ENCODE results near the gene USP17L11.
"Not testable (repeated sequence)": the region's sequence is repeated elsewhere in the genome, so short reads cannot be mapped to it uniquely, and the experiment has no call there.

GRCh38 chr4:9165990-9166389 is 49.2 kb upstream of the USP17L11 start:
- TF ChIP-seq POLR2A (IDR thresholded peaks at IDR 0.05; ENCODE audit: extremely low read depth, insufficient read length): not testable (repeated sequence)
- TF ChIP-seq, protein P1, sequence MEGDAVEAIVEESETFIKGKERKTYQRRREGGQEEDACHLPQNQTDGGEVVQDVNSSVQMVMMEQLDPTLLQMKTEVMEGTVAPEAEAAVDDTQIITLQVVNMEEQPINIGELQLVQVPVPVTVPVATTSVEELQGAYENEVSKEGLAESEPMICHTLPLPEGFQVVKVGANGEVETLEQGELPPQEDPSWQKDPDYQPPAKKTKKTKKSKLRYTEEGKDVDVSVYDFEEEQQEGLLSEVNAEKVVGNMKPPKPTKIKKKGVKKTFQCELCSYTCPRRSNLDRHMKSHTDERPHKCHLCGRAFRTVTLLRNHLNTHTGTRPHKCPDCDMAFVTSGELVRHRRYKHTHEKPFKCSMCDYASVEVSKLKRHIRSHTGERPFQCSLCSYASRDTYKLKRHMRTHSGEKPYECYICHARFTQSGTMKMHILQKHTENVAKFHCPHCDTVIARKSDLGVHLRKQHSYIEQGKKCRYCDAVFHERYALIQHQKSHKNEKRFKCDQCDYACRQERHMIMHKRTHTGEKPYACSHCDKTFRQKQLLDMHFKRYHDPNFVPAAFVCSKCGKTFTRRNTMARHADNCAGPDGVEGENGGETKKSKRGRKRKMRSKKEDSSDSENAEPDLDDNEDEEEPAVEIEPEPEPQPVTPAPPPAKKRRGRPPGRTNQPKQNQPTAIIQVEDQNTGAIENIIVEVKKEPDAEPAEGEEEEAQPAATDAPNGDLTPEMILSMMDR (IDR thresholded peaks at IDR 0.05; ENCODE audit: low read depth, low read length): not testable (repeated sequence)
- TF ChIP-seq, protein P2, sequence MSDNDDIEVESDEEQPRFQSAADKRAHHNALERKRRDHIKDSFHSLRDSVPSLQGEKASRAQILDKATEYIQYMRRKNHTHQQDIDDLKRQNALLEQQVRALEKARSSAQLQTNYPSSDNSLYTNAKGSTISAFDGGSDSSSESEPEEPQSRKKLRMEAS (IDR thresholded peaks at IDR 0.05; ENCODE audit: low read depth, low read length): not testable (repeated sequence)

All from NB4 (cell line).